Cardiac muscle cell (in vitro differentiated cells and primary cell): ENCODE results near the gene IGF2BP1. TPM values are rescaled to one million over a fixed set of nuclear protein-coding genes. Genes with fewer than 3 reads are reported as not detected.
"Not testable (repeated sequence)": the region's sequence is repeated elsewhere in the genome, so short reads cannot be mapped to it uniquely, and the experiment has no call there.

Source experiments
- DNase-seq, 2 donors: peaks; one replicate each; pipeline versions ENCODE4 v3.0.0 to v3.0.0-alpha.2; 2010 to 2017; ENCODE audit warnings: low read depth in 1 of 2, low spot score in 1 of 2
- H3K27ac ChIP-seq: fragments of 200-600 bp; sonication (generic); 2 replicates; pipeline ENCODE4 v1.5.1; 2016
- H3K27me3 ChIP-seq: fragments of 200-600 bp; sonication (generic); 2 replicates; pipeline ENCODE4 v1.6.0; 2016; ENCODE audit warnings: control low read depth
- H3K36me3 ChIP-seq: fragments of 200-600 bp; sonication (generic); 2 replicates; pipeline ENCODE4 v1.5.1; 2016; ENCODE audit warnings: control low read depth
- H3K4me1 ChIP-seq: fragments of 200-600 bp; sonication (generic); 2 replicates; pipeline ENCODE4 v1.8.1; 2017; ENCODE audit warnings: low read depth, mild to moderate bottlenecking, mixed run types
- H3K4me3 ChIP-seq: fragments of 200-600 bp; sonication (generic); 2 replicates; pipeline ENCODE4 v1.5.1; 2016; ENCODE audit warnings: mild to moderate bottlenecking
- H3K9me3 ChIP-seq: fragments of 200-600 bp; sonication (generic); 2 replicates; pipeline ENCODE4 v1.5.1; 2017; ENCODE audit warnings: low read depth, mild to moderate bottlenecking, control low read depth
- polyA plus RNA-seq: library from polyadenylated mRNA; unstranded; fragments of >200 nt; fragmentation: Nextera tagmentation; extraction: Ambion mirVana; gene quantifications from 2 replicates; pipeline ENCODE4 v1.2.1, GENCODE V29; 2016
- total RNA-seq: library from RNA; depleted of rRNA; stranded (reverse); fragments of >200 nt; gene quantifications from 2 replicates; pipeline ENCODE4 v1.2.3, GENCODE V29; 2016
- TF ChIP-seq, protein P1 (sequence below): IDR thresholded peaks from 2 replicates; pipeline ENCODE4 v1.5.1; 2012; ENCODE audit warnings: low read depth, mild to moderate bottlenecking, low read length

The IGF2BP1 gene
- total and polyA plus RNA-seq, 2 experiments from 2014 or later, result 18.7 to 74.0 TPM

DNA sequence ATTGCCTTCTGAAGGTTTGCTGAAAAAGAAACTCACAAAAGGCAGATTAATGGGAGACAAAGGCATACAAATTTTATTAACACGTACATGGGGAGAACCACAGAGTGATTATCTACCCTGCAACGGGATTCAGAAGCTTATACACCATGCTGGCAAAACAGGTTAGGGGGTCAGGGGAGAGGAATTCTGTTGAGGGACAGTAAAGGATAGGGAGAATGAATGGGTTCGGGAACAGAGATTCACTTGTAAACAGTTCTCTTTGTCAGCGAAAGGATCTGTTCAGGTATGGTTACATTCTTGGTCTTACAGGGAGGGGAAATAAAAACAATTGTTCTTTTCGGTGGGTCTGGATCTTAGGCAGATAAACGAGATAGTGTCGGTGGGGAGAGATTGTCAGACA is 81.1 kb downstream of the IGF2BP1 start:
- Histone ChIP-seq H3K36me3 (no peaks in the 10 kb centered on the region), H3K4me1 (no peaks in the 10 kb centered on the region), H3K4me3 (no peak overlapping the region), H3K27me3 (no peaks in the 10 kb centered on the region), H3K9me3 (no peaks in the 10 kb centered on the region), H3K27ac (no peak overlapping the region)
- DNase-seq, result no peak
- TF ChIP-seq, protein P1, sequence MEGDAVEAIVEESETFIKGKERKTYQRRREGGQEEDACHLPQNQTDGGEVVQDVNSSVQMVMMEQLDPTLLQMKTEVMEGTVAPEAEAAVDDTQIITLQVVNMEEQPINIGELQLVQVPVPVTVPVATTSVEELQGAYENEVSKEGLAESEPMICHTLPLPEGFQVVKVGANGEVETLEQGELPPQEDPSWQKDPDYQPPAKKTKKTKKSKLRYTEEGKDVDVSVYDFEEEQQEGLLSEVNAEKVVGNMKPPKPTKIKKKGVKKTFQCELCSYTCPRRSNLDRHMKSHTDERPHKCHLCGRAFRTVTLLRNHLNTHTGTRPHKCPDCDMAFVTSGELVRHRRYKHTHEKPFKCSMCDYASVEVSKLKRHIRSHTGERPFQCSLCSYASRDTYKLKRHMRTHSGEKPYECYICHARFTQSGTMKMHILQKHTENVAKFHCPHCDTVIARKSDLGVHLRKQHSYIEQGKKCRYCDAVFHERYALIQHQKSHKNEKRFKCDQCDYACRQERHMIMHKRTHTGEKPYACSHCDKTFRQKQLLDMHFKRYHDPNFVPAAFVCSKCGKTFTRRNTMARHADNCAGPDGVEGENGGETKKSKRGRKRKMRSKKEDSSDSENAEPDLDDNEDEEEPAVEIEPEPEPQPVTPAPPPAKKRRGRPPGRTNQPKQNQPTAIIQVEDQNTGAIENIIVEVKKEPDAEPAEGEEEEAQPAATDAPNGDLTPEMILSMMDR, result no peak

DNA sequence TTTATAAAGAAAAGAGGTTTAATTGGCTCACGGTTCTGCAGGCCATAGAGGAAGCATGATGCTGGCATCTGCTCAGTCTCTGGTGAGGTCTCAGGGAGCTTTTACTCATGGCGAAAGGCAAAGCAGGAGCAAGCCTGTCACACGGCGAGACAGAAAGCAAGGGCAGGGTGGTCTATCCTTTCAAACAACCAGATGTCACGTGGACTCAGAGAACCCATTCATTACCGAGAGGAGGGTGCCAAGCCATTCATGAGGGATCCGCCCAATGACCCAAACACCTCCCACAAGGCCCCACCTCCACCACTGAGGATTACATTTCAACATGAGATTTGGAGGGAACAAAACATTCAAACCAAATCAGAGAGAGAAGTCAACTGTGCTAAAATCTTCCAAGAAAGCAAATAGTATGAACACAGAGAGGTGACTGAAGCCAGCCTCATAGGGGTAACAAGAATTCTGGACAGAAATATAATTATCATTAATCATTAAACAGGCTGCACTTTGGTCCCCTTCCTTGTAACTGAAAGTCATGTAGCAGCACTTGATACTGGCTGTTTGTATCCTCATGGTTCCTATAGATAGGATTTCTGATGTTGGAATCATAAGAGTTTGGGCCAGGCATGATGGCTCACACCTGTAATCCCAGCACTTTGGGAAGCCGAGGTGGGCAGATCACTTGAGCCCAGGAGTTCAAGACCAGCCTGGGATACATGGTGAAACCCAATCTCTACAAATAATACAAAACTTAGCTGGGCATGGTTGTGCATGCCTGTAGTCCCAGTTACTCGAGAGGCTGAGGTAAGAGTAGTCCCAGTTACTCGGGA is 82.9 kb downstream of the IGF2BP1 start:
- Histone ChIP-seq H3K4me3 (no peak overlapping the region), H3K27me3 (no peaks in the 10 kb centered on the region), H3K9me3 (no peaks in the 10 kb centered on the region), H3K27ac (no peak overlapping the region), H3K36me3 (no peaks in the 10 kb centered on the region), H3K4me1 (no peaks in the 10 kb centered on the region)
- TF ChIP-seq, protein P1, result no peak
- no peak for DNase-seq

DNA sequence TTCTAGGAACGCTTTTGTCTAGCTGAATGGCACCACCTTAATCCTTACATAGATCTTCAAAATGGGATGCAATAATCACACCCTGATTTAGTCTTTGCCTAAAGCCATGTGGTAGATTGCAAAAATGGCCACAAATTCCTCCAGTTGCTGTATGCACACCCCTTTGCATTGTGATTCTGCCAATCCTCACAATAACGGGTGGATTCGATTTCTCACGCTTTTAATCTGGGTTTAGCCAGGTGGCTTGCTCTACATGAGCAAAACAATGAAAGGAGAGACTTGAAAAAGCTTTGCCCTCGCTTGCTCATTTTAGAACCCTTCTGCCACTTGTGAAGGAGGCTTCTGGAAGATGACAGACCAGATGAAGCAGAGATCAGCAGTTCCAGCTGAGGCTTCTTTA is 85.0 kb downstream of the IGF2BP1 start:
- Histone ChIP-seq H3K27ac (no peak overlapping the region), H3K4me1 (no peaks in the 10 kb centered on the region), H3K36me3 (no peaks in the 10 kb centered on the region), H3K9me3 (no peaks in the 10 kb centered on the region), H3K4me3 (no peak overlapping the region), H3K27me3 (no peaks in the 10 kb centered on the region)
- TF ChIP-seq, protein P1, result no peak
- DNase-seq, result no peak

DNA sequence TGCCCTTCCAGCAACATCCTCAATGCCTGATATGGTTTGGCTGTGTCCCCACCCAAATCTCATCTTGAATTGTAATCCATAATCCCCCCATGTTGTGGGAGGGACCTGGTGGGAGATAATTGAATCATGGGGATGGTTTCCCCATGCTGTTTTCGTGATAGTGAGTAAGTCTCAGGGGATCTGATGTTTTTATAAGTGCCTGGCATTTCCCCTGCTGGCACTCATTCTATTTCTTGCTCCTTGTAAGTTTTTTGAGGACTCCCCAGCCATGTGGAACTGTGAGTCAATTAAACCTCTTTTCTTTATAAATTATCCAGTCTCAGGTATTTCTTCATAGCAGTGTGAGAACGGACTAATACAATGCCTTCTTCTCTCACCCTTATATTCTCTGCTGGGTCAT is 87.9 kb downstream of the IGF2BP1 start:
- not testable (repeated sequence) for DNase-seq, H3K4me3 ChIP-seq, H3K36me3 ChIP-seq, H3K27me3 ChIP-seq, H3K4me1 ChIP-seq, H3K9me3 ChIP-seq, H3K27ac ChIP-seq

DNA sequence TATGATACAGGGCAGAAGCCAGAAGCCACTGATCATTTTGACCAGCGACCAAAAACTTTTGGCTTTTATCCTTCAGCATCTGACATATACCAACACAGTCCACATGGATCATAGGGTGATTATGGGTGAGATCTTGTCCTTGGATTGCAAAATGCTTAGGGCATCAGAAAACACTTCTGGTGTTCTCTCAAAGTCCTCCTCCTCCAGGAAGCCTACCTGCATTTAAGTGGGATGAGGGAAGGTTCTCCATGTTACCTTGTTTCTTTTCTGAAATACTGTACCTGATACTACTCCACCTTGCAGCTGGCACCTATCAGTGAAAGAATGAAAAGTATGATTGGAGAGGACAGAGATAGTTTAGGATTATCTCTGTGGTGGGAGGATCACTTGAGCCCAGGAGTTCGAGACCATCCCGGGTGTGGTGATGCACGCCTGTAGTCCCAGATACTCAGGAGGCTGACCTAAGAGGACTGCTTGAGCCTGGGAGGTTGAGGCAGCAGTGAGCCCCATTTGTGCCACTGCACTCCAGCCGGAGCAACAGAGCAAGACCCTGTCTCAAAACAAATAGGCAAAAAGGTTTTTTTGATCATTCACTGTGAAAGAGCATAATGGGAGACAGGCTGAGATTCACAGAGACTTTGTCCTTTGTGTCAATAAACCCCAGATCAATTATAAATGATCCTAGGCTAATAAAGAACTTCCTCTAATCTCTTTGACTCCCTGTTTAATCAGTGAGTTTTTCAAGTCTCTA is 88.6 kb downstream of the IGF2BP1 start:
- H3K4me3 ChIP-seq, result no peak overlapping the region
- DNase-seq, result no peak
- no peaks in the 10 kb centered on the region for H3K4me1 ChIP-seq
- TF ChIP-seq, protein P1, result no peak
- H3K27me3 ChIP-seq, result no peaks in the 10 kb centered on the region
- H3K27ac ChIP-seq, result no peak overlapping the region
- no peaks in the 10 kb centered on the region for H3K36me3 ChIP-seq
- H3K9me3 ChIP-seq, result no peaks in the 10 kb centered on the region

DNA sequence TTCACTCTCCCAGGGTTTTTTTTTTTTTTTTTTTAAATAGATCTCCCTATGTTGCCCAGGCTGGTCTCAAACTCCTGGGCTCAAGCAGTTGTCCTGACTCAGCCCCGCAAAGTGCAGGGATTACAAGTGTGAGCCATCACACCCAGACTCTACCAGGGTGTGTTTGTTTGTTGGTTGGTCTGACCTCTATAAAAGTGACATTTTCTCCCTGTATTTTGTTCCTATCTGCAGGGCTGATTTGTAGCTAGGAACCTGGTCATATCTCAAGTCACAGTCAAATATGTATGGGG is 89.1 kb downstream of the IGF2BP1 start:
- no peak overlapping the region for H3K27ac ChIP-seq
- H3K4me1 ChIP-seq, result no peaks in the 10 kb centered on the region
- TF ChIP-seq, protein P1, result no peak
- H3K9me3 ChIP-seq, result no peaks in the 10 kb centered on the region
- H3K27me3 ChIP-seq, result no peaks in the 10 kb centered on the region
- no peak for DNase-seq
- H3K4me3 ChIP-seq, result no peak overlapping the region
- no peaks in the 10 kb centered on the region for H3K36me3 ChIP-seq
